Activated CD8-positive, alpha-beta memory T cell treated with anti-CD3 and anti-CD28 coated beads for 48 hours (primary cell): ENCODE results near the gene SYCP2L.
"Not testable (repeated sequence)": the region's sequence is repeated elsewhere in the genome, so short reads cannot be mapped to it uniquely, and the experiment has no call there.

ENCODE experiments used
- DNase-seq, 3 experiments: peaks; one replicate each; pipeline ENCODE4 v3.0.0-alpha.2; 2020; ENCODE audit warnings: low read depth in 2 of 3, low spot score in 2 of 3

The SYCP2L gene

GRCh38 chr6:10886691-10887502, at the start of gene SYCP2L:
Gene SYCP2L, plus strand, starts transcription at chr6:10887052. Its CDS starts 75 bp downstream, at chr6:10887127.
- DNase-seq = peak in 1 of 3 experiments; percentile 8

DNA sequence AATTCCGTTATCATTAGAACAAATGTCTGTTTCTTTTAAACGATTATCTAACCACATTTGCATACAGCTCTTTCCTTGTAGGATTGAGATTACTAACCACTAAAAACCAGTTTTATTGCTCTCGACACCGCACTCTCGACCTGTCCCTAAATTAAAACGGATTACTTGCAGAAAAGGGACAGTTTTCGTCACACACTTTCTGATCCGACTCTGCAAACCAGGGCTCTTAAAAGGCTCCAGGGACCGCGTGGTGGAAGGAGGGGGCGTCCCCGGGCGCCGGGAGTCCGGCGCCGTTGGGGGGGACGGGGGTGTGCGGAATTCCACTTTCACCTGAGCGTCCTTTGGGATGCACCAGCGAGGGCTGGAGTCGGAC, 49.2 kb upstream of the SYCP2L start:
- peak in 2 of 3 experiments; percentile 2 to 15 for DNase-seq

DNA sequence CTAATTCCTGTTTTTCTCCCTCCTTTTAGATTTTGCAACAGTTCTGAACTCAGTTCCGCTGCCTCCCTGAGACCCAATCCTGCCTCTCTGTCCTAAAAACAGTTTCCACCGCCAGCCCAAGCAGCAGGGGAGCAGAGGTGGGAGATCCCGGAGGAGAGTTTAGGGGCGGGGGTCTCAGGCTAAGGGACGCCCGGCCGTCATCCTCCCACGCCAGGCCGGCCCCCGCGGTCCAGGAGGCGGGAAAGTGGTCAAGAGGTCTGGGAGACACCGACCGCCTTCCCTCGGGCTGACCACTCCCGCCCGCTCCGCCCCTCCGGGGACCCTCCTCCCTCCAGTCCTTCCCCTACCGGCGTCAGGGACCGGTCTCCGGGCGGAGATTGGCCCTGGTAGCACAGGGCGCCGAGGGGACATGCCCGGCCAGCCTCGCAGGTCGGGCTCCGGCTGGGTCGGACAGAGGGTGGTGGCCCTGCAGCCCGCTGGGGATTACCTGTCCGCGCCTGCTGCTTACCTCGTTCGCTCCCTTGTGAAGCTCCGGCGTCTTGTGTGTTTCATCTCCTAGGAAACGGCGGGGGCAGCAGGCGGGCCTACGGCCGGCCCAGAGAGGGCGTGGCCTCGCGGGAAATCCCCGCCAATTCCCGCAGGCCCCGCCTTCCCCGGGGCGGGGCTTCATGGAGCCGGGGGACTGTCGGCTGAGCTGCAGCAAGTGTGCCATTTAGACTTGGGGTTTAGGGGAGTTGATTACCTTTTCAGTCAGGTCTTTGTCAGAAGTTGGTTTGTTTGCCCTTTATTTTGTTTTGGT, 48.7 kb upstream of the SYCP2L start, which contains the start of gene MAK:
Gene MAK, minus strand, starts transcription at position 545 of the 799 bp plus-strand sequence. CDS start 7,891 bp downstream, outside the sequence.
- DNase-seq = peak; percentile 59 to 82 (median 61)

DNA sequence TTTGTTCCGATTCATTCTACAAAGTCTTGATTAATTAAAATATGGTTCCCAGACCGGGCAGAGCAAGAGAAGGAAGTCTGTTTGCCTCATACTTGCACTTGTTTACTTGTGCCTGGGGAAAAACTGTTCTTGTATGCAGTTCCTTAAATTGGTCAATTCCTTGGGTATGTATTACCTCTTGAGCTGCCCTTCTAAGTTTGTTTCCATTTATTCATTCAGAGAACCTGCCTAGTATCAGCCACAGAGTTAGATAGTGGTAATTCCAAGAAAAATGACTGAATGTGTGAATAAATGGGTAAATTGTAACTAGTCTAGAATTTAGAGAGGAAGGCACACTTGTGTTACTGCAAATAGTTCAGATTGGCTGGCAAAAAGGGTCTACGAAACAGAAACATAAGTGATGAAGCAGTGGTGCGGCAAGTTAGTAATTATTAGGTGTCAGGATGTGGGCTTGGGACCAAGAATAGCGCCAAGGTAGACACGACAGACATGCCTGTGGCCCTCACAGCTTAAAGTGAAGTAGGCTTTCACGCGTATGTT, 48.0 kb upstream of the SYCP2L start:
- DNase-seq = peak in 2 of 3 experiments; percentile 1 to 8

DNA sequence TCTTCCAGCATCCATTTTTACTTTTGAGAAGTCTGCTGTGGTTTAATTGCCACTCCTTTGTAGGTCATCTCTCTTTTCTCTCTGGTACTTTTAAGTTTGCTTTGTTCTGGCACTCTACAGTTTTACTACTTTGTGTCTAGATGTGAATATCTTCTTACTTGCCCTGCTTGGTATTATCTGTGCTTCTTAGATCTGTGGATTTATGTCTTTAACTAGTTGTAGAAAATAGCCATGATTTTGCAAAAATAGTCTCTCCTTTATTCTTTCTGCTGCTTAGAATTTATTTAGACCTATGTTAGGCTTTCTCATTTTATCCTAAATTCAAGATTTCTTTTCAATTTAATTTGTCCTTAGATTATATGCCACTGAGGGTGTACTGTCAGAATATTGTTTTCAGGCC, 43.3 kb upstream of the SYCP2L start:
- DNase-seq = no peak

DNA sequence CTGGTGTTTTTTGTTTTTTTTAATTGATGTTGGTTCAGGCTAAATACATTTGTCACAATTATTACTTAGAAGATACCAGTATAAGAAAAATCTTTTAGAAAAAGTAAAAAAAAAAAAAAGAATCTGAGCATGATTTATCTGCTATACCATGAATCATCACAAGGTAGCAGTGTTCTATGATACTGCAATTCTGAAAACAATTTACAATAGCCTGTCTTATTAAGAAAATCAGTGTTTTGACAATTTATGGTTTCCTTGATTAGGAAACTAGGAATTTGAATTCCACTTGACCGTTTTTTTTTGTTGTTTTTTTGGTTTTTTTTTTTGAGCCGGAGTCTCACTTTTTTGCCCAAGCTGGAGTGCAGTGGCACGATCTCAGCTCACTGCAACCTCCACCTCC, 39.2 kb upstream of the SYCP2L start:
- no peak for DNase-seq

GRCh38 chr6:10849901-10850300, 37.0 kb upstream of the SYCP2L start:
- no peak for DNase-seq

- DNase-seq = no peak
Measured at GRCh38 chr6:10850728-10851127, 36.1 kb upstream of the SYCP2L start.

DNA sequence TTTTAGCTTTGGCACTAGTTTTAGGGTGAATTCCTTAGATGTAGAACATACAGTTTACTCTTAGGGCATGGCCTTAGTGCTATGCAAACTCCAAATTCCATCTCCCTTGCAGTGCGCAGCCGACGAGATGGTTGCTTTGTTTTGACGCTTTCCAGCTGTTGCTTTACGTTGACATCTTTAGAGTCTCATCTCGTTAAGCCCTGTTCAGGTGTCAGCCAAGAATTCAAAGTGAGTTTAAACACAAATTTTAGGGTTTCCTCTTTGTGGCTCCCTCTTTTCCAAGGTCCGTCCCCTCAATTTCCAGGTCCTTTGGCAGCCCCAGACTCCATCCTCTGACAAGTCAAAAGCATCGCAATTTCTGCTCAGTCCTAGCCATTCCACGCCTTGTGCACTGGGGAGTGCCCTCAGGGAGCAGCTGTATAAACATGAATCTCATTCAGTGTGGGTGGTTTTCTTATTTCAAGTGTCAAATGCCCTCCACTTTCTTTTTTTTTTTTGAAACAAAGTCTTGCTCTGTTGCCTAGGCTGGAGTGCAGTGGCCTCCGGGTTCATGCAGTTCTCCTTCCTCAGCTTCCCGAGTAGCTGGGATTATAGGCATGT, 34.4 kb upstream of the SYCP2L start:
- no peak for DNase-seq

DNA sequence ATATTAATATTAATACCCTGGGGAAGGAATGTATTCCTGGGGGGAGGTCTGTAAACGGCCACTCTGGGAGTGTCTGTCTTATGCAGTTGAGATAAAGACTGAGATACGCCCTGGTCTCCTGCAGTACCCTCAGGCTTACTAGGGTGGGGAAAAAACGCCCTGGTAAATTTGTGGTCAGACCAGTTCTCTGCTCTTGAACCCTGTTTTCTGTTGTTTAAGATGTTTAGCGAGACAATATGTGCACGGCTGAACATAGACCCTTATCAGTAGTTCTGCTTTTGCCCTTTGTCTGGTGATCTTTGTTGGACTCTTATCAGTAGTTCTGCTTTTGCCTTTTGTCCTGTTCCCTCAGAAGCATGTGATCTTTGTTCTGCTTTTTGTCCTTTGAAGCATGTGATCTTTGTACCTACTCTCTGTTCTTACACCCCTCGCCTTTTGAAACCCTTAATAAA, 33.0 kb upstream of the SYCP2L start:
- DNase-seq = not testable (repeated sequence)

- no peak for DNase-seq
Measured at GRCh38 chr6:10854922-10855632, 31.8 kb upstream of the SYCP2L start.

GRCh38 chr6:10857259-10857658, 29.6 kb upstream of the SYCP2L start:
- no peak for DNase-seq

- DNase-seq = no peak
Measured at GRCh38 chr6:10861086-10861485, 25.8 kb upstream of the SYCP2L start.

DNA sequence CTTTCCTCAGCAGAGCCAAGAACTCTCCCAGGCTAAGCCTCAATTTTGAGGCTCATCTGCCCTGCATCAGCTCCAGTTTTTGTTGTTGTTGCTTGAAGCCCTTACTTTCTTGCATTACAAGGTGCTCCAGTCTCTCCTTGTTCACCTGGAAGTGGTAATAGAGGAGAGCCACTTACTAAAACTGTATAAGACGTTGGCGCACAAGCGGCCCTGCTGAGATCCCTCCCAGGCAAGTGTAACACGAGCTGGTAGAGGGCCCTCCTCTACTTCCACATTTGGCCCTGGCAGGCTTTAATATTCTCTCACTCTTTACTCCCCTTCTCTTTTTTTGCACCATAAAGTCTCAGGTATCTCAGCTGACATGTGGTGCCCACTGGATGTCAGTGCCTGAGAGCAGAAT, 24.5 kb upstream of the SYCP2L start:
- DNase-seq = no peak

DNA sequence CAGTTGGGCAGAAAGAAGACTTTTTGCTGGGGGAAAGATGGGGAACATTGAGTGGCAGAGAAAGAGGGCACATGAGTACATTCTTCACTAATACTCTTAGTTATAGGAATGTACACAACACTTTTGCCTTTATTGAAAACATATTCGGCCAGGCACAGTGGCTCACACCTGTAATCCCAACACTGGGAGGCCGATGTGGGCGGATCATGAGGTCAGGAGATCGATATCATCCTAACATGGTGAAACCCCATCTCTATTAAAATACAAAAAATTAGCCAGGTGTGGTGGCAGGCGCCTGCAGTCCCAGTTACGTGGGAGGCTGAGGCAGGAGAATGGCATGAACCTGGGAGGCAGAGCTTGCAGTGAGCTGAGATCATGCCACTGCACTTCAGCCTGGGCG, 23.8 kb upstream of the SYCP2L start:
- not testable (repeated sequence) for DNase-seq

DNA sequence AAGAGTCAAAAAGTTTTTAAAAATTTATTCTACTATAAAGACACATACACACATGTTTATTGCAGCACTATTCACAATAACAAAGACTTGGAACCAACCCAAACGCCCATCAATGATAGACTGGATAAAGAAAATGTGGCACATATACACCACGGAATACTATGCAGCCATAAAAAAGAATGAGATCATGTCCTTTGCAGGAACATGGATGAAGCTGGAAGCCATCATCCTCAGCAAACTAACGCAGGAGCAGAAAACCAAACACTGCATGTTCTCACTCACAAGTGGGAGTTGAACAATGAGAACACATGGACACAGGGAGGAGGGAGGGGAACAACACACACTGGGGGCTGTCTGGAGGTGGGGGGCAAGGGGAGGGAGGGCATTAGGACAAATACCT, 20.1 kb upstream of the SYCP2L start:
- not testable (repeated sequence) for DNase-seq

GRCh38 chr6:10867952-10868351, 18.9 kb upstream of the SYCP2L start:
- no peak for DNase-seq

- no peak for DNase-seq
Measured at GRCh38 chr6:10873374-10873773, 13.5 kb upstream of the SYCP2L start.

DNA sequence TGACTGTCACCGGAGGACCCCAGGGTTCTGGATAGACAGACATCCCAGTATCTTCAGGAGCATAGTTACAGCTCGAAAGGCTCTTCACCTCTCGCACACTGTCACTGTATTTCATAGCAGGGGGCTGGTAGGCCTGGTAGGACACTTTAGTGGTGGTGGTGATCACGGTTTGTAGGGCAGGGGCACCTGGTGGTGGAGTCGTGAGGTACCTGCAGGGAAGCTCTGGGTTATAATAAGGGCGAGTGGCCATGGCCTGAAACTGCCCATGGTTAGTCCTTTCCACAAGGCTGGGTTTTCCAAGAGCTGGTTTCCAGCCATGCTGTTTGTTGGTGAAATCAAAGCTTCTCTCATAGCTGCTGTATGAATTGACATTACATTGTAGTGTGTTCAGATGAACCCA, 12.6 kb upstream of the SYCP2L start:
- no peak for DNase-seq

- no peak for DNase-seq
Measured at GRCh38 chr6:10875026-10875425, 11.8 kb upstream of the SYCP2L start.

DNA sequence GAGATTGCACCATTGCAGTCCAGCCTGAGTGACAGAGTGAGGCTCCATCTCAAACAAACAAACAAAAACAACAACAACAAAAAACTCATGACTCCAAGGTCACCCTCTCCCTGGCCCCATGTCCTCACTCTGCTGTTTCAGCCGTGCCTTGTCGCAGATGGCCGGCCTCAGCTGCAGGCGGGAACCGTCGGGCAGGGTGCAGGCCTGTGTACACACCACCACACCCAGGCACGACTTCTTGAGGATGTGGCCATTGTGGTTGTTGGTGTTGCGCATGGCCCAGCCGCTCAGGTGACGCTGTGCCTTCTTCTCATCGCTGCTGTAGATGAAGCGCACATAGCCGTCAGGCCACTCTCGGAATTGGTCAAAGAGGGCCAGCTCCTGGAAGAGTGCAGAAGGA, 9.8 kb upstream of the SYCP2L start:
- DNase-seq = no peak
